GM13977 (cell line): Measurements from ENCODE around the gene YWHAH.

Source experiments
- DNase-seq: peaks from one replicate; pipeline ENCODE4 v3.0.0; 2012; ENCODE audit warnings: low spot score
- in situ Hi-C: fragments of 300-500 bp; cut with MboI; formaldehyde crosslinking; loops from one replicate; pipeline ENCODE4 v1.12.0; 2022; ENCODE audit warnings: low sequenced_read_pairs, low pct_unique_long_range_greater_than_20kb, mixed read lengths, inconsistent platforms; ENCODE audit not compliant: unreplicated experiment
- TF ChIP-seq, protein P1 (sequence below): IDR thresholded peaks from 2 replicates; pipeline ENCODE4 v1.5.1; 2012; ENCODE audit warnings: mild to moderate bottlenecking, control low read depth; ENCODE audit not compliant: insufficient read depth; ENCODE audit errors: extremely low read depth, missing control alignments

The YWHAH gene

GRCh38 chr22:31943978-31944699, at the start of gene YWHAH:
TSS of gene YWHAH (plus strand) at chr22:31944535. CDS start at chr22:31944734, 199 bp downstream.
- in situ Hi-C loops, result loop anchor here (10.0 kb wide), 1 partner anchor 279 kb away; the partner anchor contains the start of gene PISD
- TF ChIP-seq, protein P1, sequence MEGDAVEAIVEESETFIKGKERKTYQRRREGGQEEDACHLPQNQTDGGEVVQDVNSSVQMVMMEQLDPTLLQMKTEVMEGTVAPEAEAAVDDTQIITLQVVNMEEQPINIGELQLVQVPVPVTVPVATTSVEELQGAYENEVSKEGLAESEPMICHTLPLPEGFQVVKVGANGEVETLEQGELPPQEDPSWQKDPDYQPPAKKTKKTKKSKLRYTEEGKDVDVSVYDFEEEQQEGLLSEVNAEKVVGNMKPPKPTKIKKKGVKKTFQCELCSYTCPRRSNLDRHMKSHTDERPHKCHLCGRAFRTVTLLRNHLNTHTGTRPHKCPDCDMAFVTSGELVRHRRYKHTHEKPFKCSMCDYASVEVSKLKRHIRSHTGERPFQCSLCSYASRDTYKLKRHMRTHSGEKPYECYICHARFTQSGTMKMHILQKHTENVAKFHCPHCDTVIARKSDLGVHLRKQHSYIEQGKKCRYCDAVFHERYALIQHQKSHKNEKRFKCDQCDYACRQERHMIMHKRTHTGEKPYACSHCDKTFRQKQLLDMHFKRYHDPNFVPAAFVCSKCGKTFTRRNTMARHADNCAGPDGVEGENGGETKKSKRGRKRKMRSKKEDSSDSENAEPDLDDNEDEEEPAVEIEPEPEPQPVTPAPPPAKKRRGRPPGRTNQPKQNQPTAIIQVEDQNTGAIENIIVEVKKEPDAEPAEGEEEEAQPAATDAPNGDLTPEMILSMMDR, result no peak

GRCh38 chr22:31895411-31896123, 48.8 kb upstream of the YWHAH start:
- TF ChIP-seq, protein P1, result no peak
- no peak for DNase-seq
- in situ Hi-C loops, result no loop called here

More at GRCh38 chr22:31943978-31944699, at the start of gene YWHAH:
- DNase-seq, result peak; percentile 99

- in situ Hi-C loops, result no loop called here
- TF ChIP-seq, protein P1, result no peak
- no peak for DNase-seq
Observed at GRCh38 chr22:31896472-31896871, 47.9 kb upstream of the YWHAH start.

DNA sequence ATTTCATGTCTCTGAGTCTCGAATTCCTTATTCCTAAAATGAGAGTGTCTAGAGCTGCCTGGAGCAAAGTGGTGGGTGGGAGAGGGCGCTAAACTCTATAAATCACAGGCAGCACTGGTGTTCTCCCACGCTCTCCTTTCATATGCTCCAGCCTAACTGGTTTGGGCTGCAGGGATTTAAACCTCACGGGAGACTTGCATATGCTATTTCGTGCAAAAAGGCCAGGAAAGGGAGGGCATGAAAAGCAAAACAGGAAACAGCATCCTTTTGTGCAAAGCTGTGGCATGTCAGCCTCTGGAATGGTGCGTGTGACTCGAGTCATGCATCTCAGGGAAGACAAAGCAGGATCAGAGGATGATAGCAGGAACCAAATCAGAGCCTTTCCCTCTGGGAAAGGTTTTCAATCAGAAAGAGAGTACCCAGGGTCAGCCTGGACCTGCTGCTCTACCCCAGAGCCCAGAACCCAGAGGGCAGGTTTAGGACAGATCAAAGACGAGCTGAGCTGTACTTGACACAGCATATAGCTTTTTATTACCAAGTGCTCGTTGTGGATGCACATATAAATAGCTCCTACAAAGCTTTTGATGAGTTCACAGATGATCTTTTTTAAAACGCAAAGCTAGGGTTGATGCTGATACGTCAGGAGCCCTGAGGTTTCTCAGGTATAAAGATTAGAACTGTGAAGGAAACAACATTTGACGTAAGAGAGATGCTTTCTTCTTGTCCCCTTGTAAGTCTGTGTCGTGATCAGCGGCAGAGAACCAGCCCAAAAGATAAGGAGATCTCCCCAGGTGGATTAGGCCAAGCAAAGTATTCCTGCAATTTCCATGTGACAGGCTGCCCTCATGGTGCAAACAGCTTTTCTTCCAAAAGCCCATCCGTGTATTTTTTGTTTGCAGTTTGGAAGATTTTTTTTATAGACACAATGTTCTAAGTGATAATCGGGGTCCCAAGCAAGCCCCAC, 46.2 kb upstream of the YWHAH start:
- TF ChIP-seq, protein P1, result no peak
- no peak for DNase-seq
- in situ Hi-C loops, result no loop called here

- in situ Hi-C loops, result no loop called here
- DNase-seq, result no peak
- TF ChIP-seq, protein P1, result no peak
Observed at GRCh38 chr22:31898926-31899325, 45.4 kb upstream of the YWHAH start.

GRCh38 chr22:31899669-31900068, 44.7 kb upstream of the YWHAH start:
- DNase-seq, result no peak
- in situ Hi-C loops, result no loop called here
- TF ChIP-seq, protein P1, result no peak
